Adrenal gland (tissue), 12 donors: ENCODE results near the gene LHX6. TPM values are rescaled to one million over a fixed set of nuclear protein-coding genes. Genes with fewer than 3 reads are reported as not detected.

ENCODE experiments used
- DNase-seq, 7 donors: peaks; one replicate each; pipeline ENCODE4 v3.0.0-alpha.2; 2019 to 2020
- H3K27ac ChIP-seq, 5 donors: fragments of 200-600 bp; sonication (generic) in 4 of 5; 1 replicate in 3 of 5; 2 replicates in 2 of 5; pipeline versions ENCODE4 v1.5.1 to v1.8.0; 2016 to 2020; ENCODE audit warnings: mild to moderate bottlenecking in 1 of 5
- H3K27me3 ChIP-seq: fragments of 200-600 bp; 2 replicates; pipeline ENCODE4 v1.8.0; 2021
- H3K36me3 ChIP-seq, 2 donors: fragments of 200-600 bp; replicated peaks in 1 of 2; 1 replicate in 1 of 2; 2 replicates in 1 of 2; pipeline versions ENCODE4 v1.5.1 to v1.8.0; 2018 to 2022
- H3K4me1 ChIP-seq, 2 donors: fragments of 200-600 bp; replicated peaks in 1 of 2; 1 replicate in 1 of 2; 2 replicates in 1 of 2; pipeline versions ENCODE4 v1.5.1 to v1.8.0; 2018 to 2021
- H3K4me3 ChIP-seq, 4 donors: fragments of 200-600 bp; sonication (generic) in 3 of 4; one replicate each; pipeline ENCODE4 v1.5.1; 2016 to 2018
- H3K9me3 ChIP-seq, 3 donors: fragments of 200-600 bp; sonication (generic) in 1 of 3; replicated peaks in 1 of 3; 1 replicate in 2 of 3; 2 replicates in 1 of 3; pipeline versions ENCODE4 v1.5.1 to v1.8.0; 2016 to 2021
- POLR2A ChIP-seq, 2 donors: fragments of 450-650 bp; IDR thresholded peaks; one replicate each; pipeline ENCODE4 v1.6.1; 2017; ENCODE audit warnings: antibody characterized with exemption in 2 of 2, mild to moderate bottlenecking in 2 of 2, moderate library complexity in 1 of 2
- WGBS, 4 donors: extraction: QIAGEN DNeasy Blood & Tissue Kit in 2 of 4; methylation state at CpG; one replicate each; pipeline versions ENCODE4 v1.1.5 to v1.1.7; 2013 to 2017; 5-methylcytosine and 5-hydroxymethylcytosine counted together
- intact Hi-C, 2 donors: fragments of 100-400 bp; cut with DNase I; formaldehyde crosslinking; loops; one replicate each; pipeline versions ENCODE4 v1.14.1 to v1.15.0; 2022 to 2023
- polyA plus RNA-seq, 3 donors: library from polyadenylated mRNA; stranded (reverse); fragments of 200-250 nt in 2 of 3; fragments of 350-450 nt in 1 of 3; fragmentation: Illumina TruSeq in 1 of 3; extraction: RNeasy Lipid Tissue Mini Kit (QIAGEN cat#74804) in 1 of 3; gene quantifications; one replicate each; pipeline ENCODE4 v1.2.3, GENCODE V29; 2013 to 2014
- total RNA-seq, 9 donors: library from RNA; depleted of rRNA in 4 of 9; stranded (reverse); fragments of >200 nt in 4 of 9; fragments of 120-200 nt in 1 of 9; fragmentation: NEBNext Ultra II Directional in 1 of 9; extraction: Animal tissue kit (Norgen Biotek cat#: 25700) in 1 of 9; gene quantifications; one replicate each; pipeline versions ENCODE4 v1.1.0 to v1.2.4, GENCODE V29; 2013 to 2023
- TF ChIP-seq, protein P1 (sequence below), 6 experiments: fragments of 450-650 bp in 4 of 6; fragments of 200-600 bp in 2 of 6; sonication (generic) in 1 of 6; IDR thresholded peaks; 1 replicate in 5 of 6; 2 replicates in 1 of 6; pipeline versions ENCODE4 v1.5.1 to v1.8.0; 2016 to 2021; ENCODE audit warnings: antibody characterized with exemption in 6 of 6, mild to moderate bottlenecking in 2 of 6, moderate library complexity in 1 of 6
- donor health status: healthy with polysubstance abuse.
- donor health status: Bipolar disorder and iron deficiency.
- donor health status: DM: yes; HTN: yes; CAD: no.
- donor health status: DM: no; HTN: no; CAD: no.
- donor health status: DM: no; HTN: no; CAD: no.
- donor health status: DM: yes; HTN: yes; CAD: no.

Gene LHX6
- total and polyA plus RNA-seq, 12 donors: 0.17 to 3.6 (median 1.5) TPM

DNA sequence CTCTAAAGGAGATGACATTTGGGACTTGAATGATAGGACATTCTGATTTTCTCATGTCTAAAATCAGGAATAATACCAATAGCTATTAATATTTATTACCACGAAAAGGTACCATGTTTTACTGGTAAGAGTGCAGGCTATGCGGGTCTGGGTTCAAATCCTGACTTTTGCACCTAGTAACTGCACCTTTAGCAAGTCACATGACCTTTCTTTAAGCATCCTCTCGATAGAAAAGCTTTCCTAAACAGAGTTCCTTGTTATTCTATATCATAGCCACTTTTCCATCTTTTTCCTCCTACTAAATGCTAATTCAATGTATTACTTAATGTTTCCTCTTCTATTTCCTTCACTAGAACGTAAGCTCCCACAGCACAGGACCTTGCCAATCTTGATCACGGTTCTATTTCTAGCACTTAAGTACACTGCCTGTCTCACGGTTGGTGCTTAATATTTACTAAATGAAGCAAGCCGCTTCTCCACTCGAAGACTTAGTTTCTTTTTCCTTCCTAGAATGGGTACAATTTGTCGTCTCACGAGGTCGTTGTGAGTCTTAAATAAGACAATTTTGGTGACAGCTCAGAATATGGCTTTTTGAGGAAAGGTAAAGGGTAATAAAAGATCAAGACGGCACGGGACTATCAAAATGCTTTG lies 35.1 kb upstream of the LHX6 start:
- H3K27ac ChIP-seq: peak overlapping the region; percentile 66 to 97 (median 88)
- peaks cover 19 to 51% of the 10 kb centered on the region in 2 donors for H3K4me1 ChIP-seq
- 13 to 14% (median 14%) methylated on average over 13 of the region's 13 CpGs for WGBS, 4 donors

DNA sequence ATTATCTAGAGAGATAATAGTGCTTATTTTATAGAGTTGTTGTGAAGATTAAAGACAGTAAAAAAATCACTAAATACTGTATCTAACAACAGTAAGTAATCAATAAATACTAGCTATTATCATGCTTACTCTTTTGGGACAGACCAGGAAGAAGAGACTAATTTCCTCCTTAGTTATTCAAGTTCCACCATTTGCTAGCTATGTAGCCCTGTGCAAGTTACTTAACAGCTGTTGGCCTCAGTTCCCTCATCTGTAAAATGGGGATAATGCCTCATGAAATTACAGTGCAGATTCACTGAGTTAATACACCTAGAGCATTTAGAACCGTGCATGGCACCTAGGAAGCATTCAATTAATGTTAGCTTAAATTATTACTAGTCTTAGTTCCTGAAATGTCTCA lies 33.3 kb upstream of the LHX6 start:
- WGBS, 4 donors: 87 to 91% (median 88%) methylated on average over 1 of the region's 1 CpG
- intact Hi-C loops: no loop called here
- Histone ChIP-seq H3K27ac (no peak overlapping the region), H3K36me3 (peaks cover 0 to 33% of the 10 kb centered on the region in 2 donors), H3K4me1 (peaks cover 16 to 43% of the 10 kb centered on the region in 2 donors), H3K4me3 (no peak overlapping the region), H3K27me3 (no peaks in the 10 kb centered on the region), H3K9me3 (no peaks in the 10 kb centered on the region)
- TF ChIP-seq POLR2A (IDR thresholded peaks at IDR 0.05): no peak
- TF ChIP-seq, protein P1, sequence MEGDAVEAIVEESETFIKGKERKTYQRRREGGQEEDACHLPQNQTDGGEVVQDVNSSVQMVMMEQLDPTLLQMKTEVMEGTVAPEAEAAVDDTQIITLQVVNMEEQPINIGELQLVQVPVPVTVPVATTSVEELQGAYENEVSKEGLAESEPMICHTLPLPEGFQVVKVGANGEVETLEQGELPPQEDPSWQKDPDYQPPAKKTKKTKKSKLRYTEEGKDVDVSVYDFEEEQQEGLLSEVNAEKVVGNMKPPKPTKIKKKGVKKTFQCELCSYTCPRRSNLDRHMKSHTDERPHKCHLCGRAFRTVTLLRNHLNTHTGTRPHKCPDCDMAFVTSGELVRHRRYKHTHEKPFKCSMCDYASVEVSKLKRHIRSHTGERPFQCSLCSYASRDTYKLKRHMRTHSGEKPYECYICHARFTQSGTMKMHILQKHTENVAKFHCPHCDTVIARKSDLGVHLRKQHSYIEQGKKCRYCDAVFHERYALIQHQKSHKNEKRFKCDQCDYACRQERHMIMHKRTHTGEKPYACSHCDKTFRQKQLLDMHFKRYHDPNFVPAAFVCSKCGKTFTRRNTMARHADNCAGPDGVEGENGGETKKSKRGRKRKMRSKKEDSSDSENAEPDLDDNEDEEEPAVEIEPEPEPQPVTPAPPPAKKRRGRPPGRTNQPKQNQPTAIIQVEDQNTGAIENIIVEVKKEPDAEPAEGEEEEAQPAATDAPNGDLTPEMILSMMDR (IDR thresholded peaks at IDR 0.05): no peak
- DNase-seq: no peak

More for the DNA sequence above, 35.1 kb upstream of the LHX6 start:
- Histone ChIP-seq H3K36me3 (peaks cover 0 to 27% of the 10 kb centered on the region in 2 donors), H3K4me3 (peak overlapping the region; percentile 11 to 91 (median 56)), H3K9me3 (no peaks in the 10 kb centered on the region), H3K27me3 (no peaks in the 10 kb centered on the region)
- intact Hi-C loops: no loop called here
- no peak for DNase-seq
- TF ChIP-seq POLR2A (IDR thresholded peaks at IDR 0.05): no peak
- TF ChIP-seq, protein P1 (IDR thresholded peaks at IDR 0.05): no peak

DNA sequence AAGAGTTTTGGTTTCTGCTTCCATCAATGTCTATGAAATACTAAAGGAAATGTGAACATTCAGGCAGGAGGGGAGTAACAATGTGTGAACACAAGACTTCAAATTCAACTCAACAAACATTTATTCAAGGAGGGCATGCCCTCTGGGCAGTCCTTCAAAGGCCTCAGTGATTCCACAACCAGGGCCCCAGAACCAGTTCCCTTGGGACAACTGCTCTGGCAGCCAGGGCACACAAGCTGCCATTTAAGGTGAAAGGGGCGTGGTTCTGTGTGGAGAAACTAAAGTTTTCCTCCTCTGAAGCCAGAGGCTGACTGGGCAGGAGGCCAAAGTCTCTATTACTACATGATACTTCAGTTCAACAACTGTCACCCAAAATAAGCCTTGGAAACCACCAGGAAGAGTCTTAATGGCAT lies 32.7 kb upstream of the LHX6 start:
- peaks cover 16 to 42% of the 10 kb centered on the region in 2 donors for H3K4me1 ChIP-seq
- 45 to 92% (median 59%) methylated on average over 1 of the region's 1 CpG for WGBS, 4 donors
- no peaks in the 10 kb centered on the region for H3K27me3 ChIP-seq
- peak; percentile 59 to 87 (median 80) for DNase-seq
- H3K27ac ChIP-seq: no peak overlapping the region
- no peaks in the 10 kb centered on the region for H3K9me3 ChIP-seq
- no peak overlapping the region for H3K4me3 ChIP-seq
- peaks cover 0 to 33% of the 10 kb centered on the region in 2 donors for H3K36me3 ChIP-seq
- TF ChIP-seq, protein P1 (IDR thresholded peaks at IDR 0.05): no peak
- no peak for TF ChIP-seq POLR2A (IDR thresholded peaks at IDR 0.05)
- intact Hi-C loops: no loop called here

DNA sequence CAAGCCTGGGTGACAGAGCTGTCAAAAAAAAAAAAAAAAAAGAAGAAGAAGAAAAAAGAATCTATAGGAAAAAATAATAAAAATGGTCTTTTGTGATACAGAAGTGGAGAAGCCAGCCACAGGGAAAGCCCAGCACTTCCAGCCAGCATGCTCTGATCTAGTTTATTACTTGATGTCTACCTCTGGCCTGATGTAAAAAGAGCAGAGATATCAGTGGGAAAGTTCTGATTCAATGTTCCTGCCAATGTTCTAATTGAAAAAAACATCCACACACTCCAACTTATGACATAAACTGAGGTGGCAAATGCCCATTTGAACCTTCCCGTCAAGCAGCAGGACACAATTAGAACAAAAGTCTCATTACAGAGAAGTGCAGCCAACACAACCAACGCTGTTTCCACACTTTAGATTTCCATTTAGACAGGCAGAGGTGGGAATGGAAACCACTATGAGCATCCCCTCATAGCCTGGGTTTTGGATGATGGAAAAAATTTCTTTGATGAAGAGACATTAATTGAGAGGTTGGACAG lies 30.2 kb upstream of the LHX6 start:
- DNase-seq: no peak
- Histone ChIP-seq H3K27me3 (no peaks in the 10 kb centered on the region), H3K9me3 (no peaks in the 10 kb centered on the region), H3K27ac (no peak overlapping the region), H3K4me1 (peaks cover 7 to 29% of the 10 kb centered on the region in 2 donors), H3K36me3 (peaks cover 0 to 33% of the 10 kb centered on the region in 2 donors), H3K4me3 (no peak overlapping the region)
- WGBS, 4 donors: 83 to 97% (median 88%) methylated on average over 2 of the region's 2 CpGs
- intact Hi-C loops: no loop called here
- TF ChIP-seq POLR2A (IDR thresholded peaks at IDR 0.05): no peak
- TF ChIP-seq, protein P1 (IDR thresholded peaks at IDR 0.05): no peak
